ENCODE results near the gene BHLHE41.

The BHLHE41 gene

GRCh38 chr12:26113181-26113654, 11.6 kb downstream of the BHLHE41 start:
- no peak for DNase-seq

DNA sequence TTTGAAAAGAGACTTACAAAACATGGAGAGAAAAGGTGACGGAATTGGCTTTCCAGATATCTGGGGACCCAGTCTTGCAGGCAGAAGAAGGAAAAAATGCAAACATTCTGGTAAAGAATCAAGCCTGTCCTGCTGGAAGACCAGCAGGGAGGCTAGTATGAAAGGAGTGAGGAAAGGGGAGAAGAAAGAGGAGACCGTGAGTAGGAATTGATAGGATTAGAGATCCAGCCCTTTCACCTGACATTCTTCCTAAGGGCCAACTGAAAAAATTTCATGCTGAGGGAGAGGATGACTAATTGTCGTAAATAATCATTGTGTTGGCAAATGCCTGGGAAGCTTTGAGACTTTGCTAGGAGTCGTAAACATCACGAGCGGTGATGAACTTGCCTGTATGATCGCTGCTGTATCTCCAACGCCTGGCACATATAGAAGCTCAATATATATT, 12.1 kb downstream of the BHLHE41 start:
- no peak for DNase-seq

GRCh38 chr12:26112232-26112631, 12.6 kb downstream of the BHLHE41 start:
- DNase-seq = no peak

DNA sequence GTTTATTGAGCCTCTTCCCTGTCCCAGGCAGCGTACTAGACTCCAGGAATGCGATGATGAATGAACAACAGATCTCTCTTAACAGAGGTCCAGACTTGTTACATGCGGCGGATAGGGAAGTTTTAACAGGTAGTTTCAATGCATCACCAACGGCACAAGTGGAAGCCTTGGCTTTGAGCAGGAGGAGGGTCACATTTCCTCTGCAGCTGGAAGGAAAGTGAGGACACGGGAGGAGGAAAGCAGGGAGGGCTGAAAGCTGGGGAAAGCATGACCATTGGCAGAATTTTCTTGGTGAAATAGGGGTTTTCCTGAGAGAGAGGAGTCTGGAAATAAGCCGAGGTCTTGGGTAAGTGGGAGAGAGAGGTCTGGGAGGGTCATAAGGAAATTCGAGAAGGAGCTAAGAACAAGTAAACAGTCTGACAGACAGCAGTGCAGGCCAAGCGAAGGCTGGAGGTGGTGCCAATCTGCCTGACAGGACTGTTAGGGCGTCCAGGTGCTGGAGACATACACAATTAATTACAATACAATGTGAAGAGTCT, 15.4 kb downstream of the BHLHE41 start:
- no peak for DNase-seq

GRCh38 chr12:26108915-26109314, 15.9 kb downstream of the BHLHE41 start:
- DNase-seq = no peak

- DNase-seq = no peak
These were observed 18.5 kb downstream of the BHLHE41 start for GRCh38 chr12:26106347-26106746.

DNA sequence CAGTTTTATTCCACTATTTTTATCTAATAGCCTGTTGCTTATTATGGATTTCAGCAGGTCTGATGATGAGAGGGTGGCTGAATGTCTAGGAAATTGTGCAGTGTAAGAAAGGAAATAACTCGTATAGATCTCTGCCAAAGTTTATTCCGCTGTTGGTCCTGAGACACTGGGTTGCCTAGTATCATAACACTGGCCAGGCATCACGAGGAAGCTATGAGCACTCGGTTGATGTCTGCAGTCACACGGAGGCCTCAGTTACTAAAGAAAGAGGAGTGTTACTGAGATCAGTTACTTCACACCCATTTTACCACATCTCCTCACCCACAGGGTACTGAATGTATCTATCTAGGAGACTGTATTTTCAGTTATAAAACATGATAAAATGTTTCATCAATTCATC, 21.9 kb downstream of the BHLHE41 start:
- DNase-seq = no peak

DNA sequence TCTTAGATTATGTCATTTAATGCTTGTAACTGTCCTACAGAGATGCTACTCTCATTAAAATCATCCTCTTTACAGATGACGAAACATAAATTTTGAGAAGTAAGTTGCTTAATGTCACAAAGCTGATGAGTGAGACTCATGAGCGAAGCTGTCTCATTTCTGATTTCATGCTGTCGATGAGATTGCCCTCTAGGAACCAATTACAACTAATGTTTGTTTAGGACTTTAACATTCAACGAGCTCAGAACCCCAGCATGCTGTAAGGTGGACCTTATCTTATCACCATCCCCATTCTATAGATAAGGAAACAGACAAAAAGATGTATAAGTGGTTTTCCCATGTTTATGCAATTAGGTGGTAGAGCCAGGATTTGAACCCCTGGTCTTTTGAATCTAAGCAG, 23.1 kb downstream of the BHLHE41 start:
- DNase-seq = no peak

DNA sequence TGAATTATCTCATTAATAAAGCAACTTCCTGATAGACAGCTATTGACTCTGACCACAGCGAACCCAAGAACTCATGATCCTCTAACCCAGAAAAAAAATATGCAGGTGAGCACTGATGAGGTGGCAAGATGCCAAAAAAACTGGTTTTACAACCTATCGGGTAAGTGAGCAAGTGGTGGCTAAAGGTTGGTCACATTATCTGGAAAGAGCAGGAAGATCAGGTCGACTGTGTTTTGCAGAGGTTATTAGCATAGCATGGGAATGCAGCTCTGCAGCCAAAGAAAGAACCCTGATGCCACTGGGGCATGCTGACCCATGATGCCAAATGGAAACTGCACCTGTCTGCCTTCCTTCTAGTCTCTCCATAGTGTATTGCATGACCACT, 23.5 kb downstream of the BHLHE41 start:
- DNase-seq = no peak

DNA sequence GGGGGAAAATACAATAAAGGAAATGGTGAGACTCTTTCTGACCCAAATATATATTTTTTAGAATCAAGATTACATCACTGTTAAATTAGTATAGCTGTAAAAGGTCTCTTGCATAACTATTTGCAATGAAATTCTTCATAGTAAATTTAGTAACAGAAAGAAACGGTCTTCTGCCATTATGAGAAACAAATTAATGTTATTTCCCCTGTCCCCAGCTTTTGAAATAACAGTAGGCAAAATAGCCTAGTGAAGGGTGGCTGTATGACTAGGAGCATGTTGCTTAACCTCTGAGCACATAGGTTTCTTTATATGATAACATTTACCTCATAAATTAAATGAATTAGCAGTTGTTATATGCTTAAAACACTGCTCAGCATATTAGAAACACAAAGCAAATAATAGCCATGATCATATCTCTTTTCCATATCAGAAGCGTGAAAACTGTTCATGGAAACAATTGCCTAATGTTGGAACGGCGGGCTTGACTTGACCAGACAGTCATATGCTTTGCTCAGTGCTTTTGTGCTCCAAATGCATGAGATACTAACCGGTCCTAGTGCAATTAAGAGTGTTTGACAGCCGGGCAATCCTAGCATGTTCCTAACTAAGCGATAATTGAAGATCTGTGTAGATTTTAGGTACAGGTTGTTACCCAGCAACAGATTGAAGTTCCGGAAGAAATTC, 24.0 kb downstream of the BHLHE41 start:
- no peak for DNase-seq

GRCh38 chr12:26097046-26097878, 27.6 kb downstream of the BHLHE41 start:
- DNase-seq = peak; percentile 61 to 69

- DNase-seq = no peak
These were observed 28.8 kb downstream of the BHLHE41 start for GRCh38 chr12:26096036-26096435.

DNA sequence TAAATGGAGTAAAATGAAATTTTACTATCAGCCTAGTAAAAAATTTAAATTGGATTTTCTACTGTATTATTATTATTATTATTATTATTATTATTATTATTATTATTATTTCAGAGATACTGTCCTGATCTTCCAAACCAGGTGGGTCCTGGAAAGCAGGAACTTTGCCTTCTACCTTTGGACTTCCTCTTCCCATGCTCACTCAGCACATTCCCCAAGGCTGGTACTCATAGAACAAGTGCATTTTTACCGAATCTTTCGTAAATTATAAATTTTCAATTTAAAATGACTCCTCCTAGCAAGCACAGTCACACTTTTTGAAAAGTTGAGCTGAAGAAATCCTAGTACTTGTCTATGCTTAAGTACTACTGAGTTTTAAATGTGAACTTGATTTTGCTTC, 29.7 kb downstream of the BHLHE41 start:
- DNase-seq = no peak

GRCh38 chr12:26092346-26093105, 32.3 kb downstream of the BHLHE41 start:
- DNase-seq = no peak

DNA sequence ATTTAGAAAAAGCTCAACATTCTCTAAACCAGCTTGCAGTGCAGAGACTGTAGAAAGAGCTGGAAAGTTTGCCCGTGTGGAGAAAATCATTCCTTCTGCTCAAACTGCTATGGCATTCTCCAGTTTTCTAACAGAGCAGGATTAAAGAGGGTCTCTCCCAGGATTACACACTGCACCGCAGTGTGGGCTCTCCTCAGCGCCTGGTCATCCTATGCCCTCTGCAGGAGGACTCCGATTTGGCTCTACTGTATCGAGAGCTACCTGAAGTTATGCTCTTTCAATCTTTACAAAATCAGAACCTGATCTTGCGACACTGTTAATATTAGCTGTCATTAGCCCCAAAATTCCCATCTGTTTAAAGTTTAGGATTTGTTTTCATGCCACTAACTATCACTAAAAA, 33.0 kb downstream of the BHLHE41 start:
- DNase-seq = no peak

- no peak for DNase-seq
These were observed 33.9 kb downstream of the BHLHE41 start for GRCh38 chr12:26090836-26091510.

DNA sequence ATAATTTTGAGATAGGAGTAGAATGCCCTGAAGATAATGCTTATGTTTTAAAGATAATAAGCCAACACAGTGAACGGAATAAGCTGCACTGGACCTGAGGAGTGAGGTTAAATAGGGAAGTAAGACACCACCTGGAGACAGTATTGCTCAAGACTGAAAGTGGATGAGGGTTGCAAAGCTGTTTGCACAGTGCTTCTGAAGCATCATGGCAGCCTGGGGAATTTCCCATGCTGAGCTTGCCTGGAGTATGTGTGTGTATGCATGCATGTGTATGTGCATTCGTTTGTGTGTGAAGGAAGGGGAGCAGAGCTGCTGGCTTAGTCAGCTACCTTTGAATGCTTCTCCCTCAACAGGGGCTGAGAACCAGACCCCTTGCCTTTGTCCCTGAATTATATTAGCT, 35.8 kb downstream of the BHLHE41 start:
- no peak for DNase-seq

DNA sequence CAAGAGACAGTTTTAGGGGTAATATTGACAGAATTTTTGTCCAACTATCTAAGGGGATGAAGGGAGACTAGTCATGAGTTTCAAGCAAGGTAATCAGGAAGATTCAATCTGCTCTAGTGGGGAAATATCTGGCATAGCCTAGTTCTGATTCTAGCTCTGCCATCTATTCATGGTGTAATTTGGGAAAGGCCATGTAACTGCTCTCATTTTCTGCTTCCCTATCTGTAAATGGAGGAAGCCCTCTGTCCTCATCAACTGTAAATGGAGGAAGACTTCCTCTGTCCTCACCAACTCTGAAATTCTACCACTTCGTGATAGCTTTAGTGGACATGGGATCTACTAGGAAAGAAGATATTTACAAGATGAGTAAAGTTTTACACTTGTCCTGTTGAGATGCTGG, 37.9 kb downstream of the BHLHE41 start:
- DNase-seq = no peak

- no peak for DNase-seq
These were observed 43.9 kb downstream of the BHLHE41 start for GRCh38 chr12:26080911-26081310.

DNA sequence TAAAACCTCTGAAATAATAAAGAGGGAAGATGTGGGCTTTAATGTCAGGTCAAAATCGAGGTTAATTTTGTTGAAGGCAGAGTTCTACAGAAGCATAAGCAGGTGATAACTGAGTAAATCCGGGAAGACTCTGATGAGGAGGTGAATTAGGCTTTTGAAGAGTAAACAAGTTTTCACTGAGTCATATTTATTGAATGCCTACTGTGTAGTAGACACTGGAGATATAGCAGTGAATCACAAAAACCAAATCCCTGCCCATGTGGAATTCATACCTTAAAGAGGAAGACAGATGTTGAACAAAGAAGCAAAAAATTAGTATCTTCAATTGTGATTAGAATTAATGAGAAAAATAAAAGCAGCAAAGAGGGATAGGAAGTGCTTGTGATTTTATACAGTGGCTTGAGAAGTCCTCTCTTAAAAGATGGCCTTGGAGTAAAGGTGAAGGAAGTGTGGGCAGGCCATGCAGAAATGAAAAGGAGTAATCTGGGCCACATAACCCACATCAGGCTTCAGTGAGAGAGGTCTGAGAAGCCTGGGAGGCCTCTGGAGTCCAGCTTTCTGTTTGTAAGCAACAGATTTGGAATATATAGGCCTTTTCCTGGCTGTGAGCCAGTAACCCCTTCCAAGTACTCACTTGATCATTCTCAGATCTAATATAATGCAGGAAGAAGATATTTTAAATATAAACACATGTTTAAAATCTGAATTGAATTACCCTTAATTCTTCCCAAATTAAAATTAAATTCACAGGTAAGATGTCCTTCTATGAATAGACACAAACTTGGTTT, 46.7 kb downstream of the BHLHE41 start:
- no peak for DNase-seq

All from activated T-cell treated with anti-CD3 and anti-CD28 coated beads, Interleukin-2, amount 50 U/mL, for 48 hours (primary cell).